Measurements from ENCODE around the gene FGF8. TPM values are rescaled to one million over a fixed set of nuclear protein-coding genes. Genes with fewer than 3 reads are reported as not detected.

Gene FGF8
- total RNA-seq, 2 donors from 2014 or later = 13.3 to 46.5 TPM

DNA sequence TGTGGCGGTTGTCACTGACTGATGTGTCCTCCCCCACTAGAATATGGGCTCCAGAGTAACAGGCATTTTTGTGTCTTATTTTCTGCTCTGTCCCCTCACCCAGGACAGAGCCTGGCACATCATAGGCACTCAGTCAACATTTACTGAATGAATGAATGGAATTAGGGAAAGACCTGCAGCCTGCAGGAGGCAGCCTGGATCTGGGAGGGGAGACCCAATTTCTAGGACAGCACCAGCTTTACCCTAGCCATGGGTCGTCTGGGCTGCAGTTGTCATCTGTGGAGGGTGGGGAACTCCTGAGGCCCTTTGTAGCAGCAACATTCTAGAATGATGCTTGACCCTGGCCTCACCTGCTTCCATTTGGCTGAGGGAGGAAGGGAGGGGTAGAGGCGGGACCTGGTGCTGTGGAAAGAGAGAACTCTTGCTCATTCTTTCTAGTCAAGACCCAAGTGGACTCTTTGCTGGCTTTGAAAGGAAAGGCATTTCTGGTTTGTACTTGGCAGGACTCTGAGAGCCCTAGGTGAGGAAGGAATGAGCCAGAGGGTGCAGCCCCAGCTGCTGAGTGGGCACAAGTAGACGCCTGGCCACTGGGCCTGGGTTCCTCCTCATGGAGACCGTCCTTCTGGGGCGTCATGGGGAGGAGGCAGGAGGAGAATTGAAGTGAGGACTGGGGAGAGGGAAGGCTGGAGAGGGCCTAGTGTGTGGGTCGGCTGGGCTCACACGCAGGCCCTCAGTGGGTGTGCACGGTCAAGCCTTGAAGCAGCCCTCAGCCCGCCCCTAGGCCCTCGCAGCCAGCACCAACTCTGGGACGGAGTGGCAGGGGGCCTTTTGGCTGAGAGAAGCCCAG is 8.9 kb downstream of the FGF8 start:
- no peaks in the 10 kb centered on the region for H3K27me3 ChIP-seq (ENCODE audit: control insufficient read depth, insufficient read depth, low read length, poor library complexity, severe bottlenecking)
- H3K4me1 ChIP-seq (ENCODE audit: control insufficient read depth, insufficient read depth, low read length) = peaks cover 15% of the 10 kb centered on the region
- H3K9me3 Mint-ChIP-seq = no peaks in the 10 kb centered on the region
- no peak overlapping the region for H3K4me3 ChIP-seq (ENCODE audit: low read length)
- H3K9me3 ChIP-seq (ENCODE audit: control insufficient read depth, low read length) = no peaks in the 10 kb centered on the region
- H3K9ac ChIP-seq (ENCODE audit: extremely low read depth, low read length, poor library complexity, severe bottlenecking) = no peak overlapping the region
- H3K36me3 ChIP-seq (ENCODE audit: control insufficient read depth, insufficient read depth, low read length) = peaks cover 36% of the 10 kb centered on the region
- WGBS, 2 experiments (ENCODE audit: insufficient coverage in 1 of 2, insufficient read length in 1 of 2) = 92 to 96% methylated on average over 6 to 12 of the region's 12 CpGs
- DNase-seq = peak; percentile 50
- no peak overlapping the region for H3K4me3 Mint-ChIP-seq
- no peaks in the 10 kb centered on the region for H3K27me3 Mint-ChIP-seq (ENCODE audit: insufficient read depth)
- H3K36me3 Mint-ChIP-seq (ENCODE audit: low read depth) = peaks cover 13% of the 10 kb centered on the region
- H3K27ac Mint-ChIP-seq = no peak overlapping the region
- no peak for TF ChIP-seq CTCF (conservative IDR thresholded peaks at IDR 0.05)
- H3K27ac ChIP-seq (ENCODE audit: low read depth, low read length) = no peak overlapping the region
- H3K4me1 Mint-ChIP-seq = peaks cover 22% of the 10 kb centered on the region

DNA sequence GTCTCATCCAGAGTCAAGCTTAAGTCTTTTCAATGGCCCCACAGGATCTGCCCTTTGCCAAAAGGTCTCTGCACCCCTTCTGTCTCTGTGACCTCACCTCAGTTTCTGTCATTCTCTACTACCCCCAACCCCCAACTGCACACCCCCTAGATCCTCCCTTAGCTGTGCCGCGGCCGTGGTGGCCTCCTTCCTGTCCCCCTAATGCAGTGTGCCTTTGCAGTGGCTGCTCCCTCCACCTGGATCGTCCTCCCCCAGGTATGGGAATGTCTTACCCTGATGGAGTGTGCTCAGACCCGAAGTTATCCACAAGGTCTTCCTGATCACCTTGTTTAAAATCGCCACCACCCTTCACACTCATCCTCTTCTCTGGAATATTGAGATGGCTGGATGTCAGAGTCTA is 9.6 kb downstream of the FGF8 start:
- Mint-ChIP-seq H3K4me1 (peaks cover 22% of the 10 kb centered on the region), H3K9me3 (no peaks in the 10 kb centered on the region), H3K27ac (no peak overlapping the region), H3K36me3 (ENCODE audit: low read depth) (peaks cover 8% of the 10 kb centered on the region), H3K27me3 (ENCODE audit: insufficient read depth) (no peaks in the 10 kb centered on the region), H3K4me3 (no peak overlapping the region)
- H3K9ac ChIP-seq (ENCODE audit: extremely low read depth, low read length, poor library complexity, severe bottlenecking) = no peak overlapping the region
- peaks cover 12% of the 10 kb centered on the region for H3K4me1 ChIP-seq (ENCODE audit: control insufficient read depth, insufficient read depth, low read length)
- TF ChIP-seq CTCF (conservative IDR thresholded peaks at IDR 0.05) = no peak
- H3K27me3 ChIP-seq (ENCODE audit: control insufficient read depth, insufficient read depth, low read length, poor library complexity, severe bottlenecking) = no peaks in the 10 kb centered on the region
- H3K36me3 ChIP-seq (ENCODE audit: control insufficient read depth, insufficient read depth, low read length) = peaks cover 30% of the 10 kb centered on the region
- H3K9me3 ChIP-seq (ENCODE audit: control insufficient read depth, low read length) = no peaks in the 10 kb centered on the region
- no peak overlapping the region for H3K4me3 ChIP-seq (ENCODE audit: low read length)
- 91% methylated on average over 5 of the region's 6 CpGs; no CpG with 5 or more reads in 1 of the 2 experiments for WGBS, 2 experiments (ENCODE audit: insufficient coverage in 1 of 2, insufficient read length in 1 of 2)
- no peak overlapping the region for H3K27ac ChIP-seq (ENCODE audit: low read depth, low read length)
- no peak for DNase-seq

DNA sequence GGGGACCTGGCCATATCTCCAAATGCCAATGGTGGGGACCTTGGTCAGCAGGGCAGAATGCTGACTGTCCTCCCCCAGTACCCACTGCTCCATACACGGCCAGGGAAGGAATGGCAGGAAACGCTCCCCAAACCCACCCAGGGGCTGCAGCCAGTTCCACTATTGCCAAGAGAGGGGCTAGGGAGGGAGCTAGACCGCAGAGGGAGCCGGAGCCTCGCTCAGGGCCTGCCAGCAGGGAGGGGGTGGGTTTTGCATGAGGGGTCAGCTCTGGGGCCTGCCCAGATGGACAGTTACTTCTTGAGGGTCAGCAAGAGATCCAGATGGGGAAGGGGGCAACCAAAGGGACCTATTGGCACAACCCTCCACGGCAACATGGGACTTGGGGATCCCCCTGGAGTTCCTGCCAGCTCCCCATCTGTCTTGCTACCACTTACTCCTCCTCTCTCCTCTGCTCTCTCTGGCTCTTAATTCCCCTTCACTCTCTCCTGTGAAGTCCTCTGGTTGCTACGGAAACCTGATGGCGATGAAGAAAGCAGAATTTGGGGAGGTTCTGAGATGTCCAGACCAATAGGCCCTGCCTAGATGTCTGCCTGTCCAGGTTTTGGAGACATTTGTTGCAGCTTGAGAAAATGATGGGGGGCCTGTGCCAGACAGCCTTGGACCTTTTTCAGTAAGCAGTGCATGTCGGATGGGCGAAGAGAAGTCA is 12.6 kb downstream of the FGF8 start:
- H3K27me3 Mint-ChIP-seq (ENCODE audit: insufficient read depth) = peaks cover 3% of the 10 kb centered on the region
- TF ChIP-seq CTCF (conservative IDR thresholded peaks at IDR 0.05) = no peak
- no peak overlapping the region for H3K4me3 Mint-ChIP-seq
- DNase-seq = no peak
- H3K4me1 Mint-ChIP-seq = peaks cover 25% of the 10 kb centered on the region
- H3K27ac ChIP-seq (ENCODE audit: low read depth, low read length) = no peak overlapping the region
- no peaks in the 10 kb centered on the region for H3K9me3 ChIP-seq (ENCODE audit: control insufficient read depth, low read length)
- H3K27me3 ChIP-seq (ENCODE audit: control insufficient read depth, insufficient read depth, low read length, poor library complexity, severe bottlenecking) = no peaks in the 10 kb centered on the region
- H3K27ac Mint-ChIP-seq = no peak overlapping the region
- H3K9ac ChIP-seq (ENCODE audit: extremely low read depth, low read length, poor library complexity, severe bottlenecking) = no peak overlapping the region
- peaks cover 5% of the 10 kb centered on the region for H3K36me3 ChIP-seq (ENCODE audit: control insufficient read depth, insufficient read depth, low read length)
- 87 to 95% methylated on average over 3 to 10 of the region's 10 CpGs for WGBS, 2 experiments (ENCODE audit: insufficient coverage in 1 of 2, insufficient read length in 1 of 2)
- H3K9me3 Mint-ChIP-seq = no peaks in the 10 kb centered on the region
- no peak overlapping the region for H3K4me3 ChIP-seq (ENCODE audit: low read length)
- no peaks in the 10 kb centered on the region for H3K36me3 Mint-ChIP-seq (ENCODE audit: low read depth)
- H3K4me1 ChIP-seq (ENCODE audit: control insufficient read depth, insufficient read depth, low read length) = peaks cover 17% of the 10 kb centered on the region
